Measurements from ENCODE around the gene SH3RF2. TPM values are rescaled to one million over a fixed set of nuclear protein-coding genes. Genes with fewer than 3 reads are reported as not detected.
"Not testable (repeated sequence)": the region's sequence is repeated elsewhere in the genome, so short reads cannot be mapped to it uniquely, and the experiment has no call there.

The SH3RF2 gene
- polyA plus RNA-seq, 12 donors: 4.3 to 20.0 (median 7.7) TPM; not detected in 1

DNA sequence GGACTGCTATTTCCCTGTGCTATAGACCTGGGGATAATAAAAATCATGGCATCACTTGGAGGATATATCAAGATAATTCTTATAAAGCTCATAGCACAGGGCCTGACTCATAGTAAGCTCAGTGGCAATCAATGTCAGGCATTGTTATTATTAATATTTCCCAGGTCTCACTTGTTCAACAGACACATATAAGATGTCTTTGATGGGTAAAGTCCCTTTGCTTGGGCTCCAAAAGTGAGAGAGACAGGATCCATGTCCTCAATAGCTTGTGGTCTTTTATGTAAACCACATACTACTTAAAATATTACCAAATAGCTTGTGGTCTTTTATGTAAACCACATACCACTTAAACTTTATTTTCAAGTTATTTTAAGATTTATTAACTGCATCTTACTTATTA is 11.2 kb downstream of the SH3RF2 start:
- no peak for DNase-seq

DNA sequence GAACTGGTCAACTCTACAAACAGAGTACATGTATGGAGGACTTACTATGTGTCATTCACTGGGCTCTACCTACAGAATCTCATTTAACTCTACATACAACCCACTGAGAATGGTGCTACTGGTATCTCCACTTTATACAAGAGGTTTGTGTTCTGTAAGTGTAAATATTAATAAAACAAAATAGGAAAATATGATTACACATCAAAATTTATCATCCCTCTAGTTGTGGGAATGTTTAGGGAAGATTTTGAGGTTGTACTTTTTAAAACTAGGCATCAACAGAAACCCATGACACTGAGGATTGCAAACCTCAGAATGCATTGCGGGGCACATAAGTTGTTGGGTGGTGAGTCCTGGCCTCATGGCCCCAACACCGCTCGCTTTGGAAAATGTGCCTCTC is 11.7 kb downstream of the SH3RF2 start:
- DNase-seq: no peak

DNA sequence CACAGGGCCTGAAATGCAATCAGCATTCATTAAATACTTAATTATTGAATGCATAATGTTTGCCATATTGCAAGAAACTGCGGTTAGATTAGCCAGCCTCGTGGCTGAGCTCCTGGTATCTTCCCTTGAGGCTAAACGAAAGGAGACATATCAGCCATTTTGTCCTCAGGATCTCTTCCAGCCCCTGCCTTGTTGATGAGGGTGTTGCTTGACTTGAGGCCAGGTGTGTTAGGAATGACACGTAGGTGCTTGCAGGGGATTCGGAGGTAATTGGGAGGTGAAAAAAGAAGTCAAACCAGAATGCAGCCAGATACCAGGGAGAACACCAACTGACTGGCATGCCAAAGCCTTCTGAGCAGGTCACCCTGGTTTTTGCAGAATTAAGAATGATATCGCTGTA is 12.5 kb downstream of the SH3RF2 start:
- DNase-seq: no peak

DNA sequence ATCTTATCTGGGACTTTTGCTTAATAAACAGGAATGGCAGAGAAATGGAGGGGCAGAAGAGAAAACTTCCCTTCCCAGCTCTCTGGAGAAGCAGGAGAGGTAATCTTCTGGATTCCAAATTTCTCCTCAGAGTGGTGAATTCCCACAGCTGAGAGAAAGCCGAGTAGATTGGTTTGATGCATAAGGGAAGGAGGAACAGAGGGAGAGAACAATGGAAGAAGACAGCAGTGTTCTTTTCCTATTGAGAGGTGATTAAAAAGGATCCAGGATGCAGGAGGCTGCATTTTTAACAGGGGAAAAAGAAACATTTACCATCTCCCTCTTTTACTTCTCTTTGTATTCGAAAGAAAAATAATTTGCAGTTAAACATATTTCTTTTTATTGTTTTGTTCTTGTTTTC is 13.1 kb downstream of the SH3RF2 start:
- no peak for DNase-seq

DNA sequence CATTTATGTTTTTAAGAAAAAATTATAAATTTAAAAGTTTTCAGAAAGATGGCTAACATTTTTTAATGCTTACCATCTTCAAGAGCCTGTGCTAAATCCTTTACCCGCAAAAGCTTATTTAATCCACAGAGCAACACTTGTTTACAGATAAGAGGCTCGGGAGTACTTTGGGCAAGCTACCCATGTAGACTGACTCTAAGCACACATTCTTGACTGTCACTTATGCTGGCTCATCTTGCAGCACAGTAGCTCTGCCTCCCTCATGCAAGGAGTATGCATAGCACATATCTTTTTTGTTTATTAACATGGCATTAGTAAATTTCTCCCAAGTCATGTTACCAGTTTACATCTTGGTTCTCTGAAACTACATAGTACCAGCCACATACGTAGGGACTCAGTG is 14.7 kb downstream of the SH3RF2 start:
- DNase-seq: no peak

DNA sequence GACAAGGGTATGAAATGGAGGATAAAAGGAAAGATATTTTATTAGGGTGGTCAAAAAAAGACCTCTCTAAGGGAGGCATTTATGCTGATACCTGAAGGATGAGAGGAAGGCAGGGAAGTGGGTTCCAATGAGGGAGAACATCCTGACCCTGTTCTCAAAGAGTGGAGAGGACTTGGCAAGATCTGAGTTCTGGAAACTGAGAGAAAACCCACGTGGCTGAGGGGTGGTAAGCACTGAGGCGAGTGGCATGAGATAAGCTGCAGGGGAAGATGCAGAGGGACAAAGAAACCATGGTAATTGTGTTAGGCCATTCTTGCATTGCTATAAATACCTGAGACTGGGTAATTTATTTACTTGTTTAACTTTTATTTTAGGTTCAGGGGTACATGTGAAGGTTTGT is 16.8 kb downstream of the SH3RF2 start:
- DNase-seq: no peak

DNA sequence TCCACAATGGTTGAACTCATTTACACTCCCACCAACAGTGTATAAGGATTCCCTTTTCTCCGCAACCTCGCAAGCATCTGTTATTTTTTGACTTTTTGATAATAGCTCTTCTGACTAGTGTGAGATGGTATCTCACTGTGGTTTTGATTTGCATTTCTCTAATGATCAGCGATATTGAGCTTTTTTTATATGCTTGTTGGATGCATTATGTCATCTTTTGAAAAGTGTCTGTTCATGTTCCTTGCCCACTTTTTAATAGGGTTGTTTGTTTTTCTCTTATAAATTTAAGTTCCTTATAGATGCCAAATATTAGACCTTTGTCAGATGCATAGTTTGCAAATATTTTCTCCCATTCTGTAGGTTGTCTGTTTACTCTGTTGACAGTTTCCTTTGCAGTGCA is 17.8 kb downstream of the SH3RF2 start:
- DNase-seq: not testable (repeated sequence)

DNA sequence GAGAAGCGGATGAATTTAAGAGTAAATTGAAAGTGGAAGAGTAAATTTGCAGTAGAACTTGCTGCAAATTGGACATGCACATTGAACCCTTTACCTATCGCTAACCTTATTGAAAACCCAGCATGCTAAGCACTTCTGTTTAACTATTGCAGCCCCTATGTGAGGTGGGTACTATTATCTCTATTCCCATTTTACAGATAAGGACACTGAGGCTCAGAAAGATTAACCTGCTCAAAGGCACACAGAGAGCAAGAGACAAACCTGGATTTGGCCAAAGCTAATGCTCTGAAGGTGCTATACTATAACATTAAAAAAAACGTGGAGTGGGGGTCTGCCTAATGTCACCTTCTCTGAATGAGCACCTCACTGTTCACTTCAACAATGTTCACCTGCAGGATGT is 21.0 kb downstream of the SH3RF2 start:
- DNase-seq: no peak

DNA sequence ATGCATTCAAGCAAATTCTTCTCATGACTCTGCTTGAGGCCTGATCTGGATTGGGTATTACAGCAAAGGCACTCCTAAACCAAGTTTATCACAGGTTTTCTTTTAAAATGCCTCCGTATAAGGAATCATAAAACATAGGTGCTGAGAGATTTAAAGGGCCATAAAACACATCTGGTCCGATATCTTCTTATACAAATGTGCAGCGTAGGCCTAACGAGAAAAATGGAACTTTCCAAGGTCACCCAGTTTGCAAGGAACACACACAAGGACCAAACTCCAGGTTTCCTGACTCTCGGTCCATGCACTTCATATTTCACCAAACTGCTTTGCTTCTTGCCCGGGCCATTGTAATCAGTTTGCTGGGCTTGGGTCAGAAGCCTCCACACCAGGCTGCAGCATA is 22.1 kb downstream of the SH3RF2 start:
- DNase-seq: no peak

DNA sequence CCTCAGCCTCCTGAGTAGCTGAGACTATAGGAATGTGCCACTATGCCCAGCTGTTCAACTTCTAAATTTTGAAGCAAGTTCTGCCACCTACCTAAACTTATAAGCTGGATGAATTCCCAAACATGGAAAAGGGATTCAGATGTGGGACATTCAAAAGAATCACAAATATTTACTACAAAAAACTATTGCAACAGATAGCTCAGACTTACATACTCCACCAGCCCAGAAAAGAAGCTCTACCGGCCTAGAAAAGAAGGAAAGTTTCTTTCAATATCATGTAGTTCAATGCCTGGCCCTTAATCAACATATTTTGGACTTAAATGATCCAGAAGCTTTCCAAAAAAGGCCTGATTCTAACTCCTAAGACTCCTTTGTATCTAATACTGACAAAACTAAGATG is 23.8 kb downstream of the SH3RF2 start:
- DNase-seq: no peak

DNA sequence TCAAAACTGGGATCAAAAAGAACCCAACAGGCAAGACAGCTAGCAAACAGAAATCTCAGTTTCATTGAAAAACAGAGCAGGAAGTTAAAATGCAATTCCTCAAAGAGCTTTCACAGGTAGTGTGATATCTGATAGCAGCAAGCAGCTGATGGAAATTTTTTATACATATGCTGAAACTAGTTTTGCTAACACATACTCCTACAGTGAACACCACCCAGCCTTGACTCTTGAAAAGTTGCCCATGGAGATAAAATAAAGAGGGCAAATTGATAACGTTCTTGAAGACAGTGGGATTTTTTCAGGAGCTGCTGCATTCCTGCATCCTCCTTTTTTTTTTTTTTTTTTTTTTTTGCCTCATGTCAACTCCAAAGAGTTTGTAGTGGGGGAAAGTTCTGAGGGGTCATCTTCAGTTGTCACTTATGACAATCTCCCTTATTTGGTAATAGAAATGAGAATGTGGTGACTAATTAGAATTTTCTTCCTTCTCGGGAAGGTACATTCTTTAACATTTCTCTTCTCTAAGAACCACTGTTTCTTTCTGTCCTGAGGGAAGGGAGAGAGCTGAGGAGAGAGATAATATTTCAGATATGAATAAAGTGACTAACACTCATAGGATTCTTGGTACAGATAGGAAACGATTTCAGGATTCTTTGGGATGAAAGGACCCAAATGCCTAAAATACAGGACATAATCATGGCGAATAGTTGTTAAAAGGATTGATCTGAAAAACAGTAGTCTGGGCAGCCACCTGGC is 24.6 kb downstream of the SH3RF2 start:
- DNase-seq: no peak

DNA sequence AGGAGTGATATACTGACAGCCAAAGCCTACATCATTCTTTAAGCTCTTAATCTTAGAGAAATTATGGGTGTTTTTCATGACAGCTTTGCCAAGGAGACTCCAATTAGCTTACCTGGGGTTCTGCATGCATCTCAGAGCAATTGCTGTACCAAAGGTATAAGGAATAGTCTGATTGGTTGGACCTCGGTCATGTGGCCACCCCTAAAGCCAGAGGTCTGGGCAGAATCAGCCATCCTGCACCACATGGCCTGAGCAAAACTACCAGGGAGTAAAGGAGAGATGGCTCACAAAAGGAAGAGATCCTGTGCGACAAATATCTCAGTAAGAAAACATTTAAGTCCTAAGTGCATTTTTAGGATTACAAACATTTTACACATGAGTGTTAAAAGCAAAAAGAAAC is 25.6 kb downstream of the SH3RF2 start:
- no peak for DNase-seq

DNA sequence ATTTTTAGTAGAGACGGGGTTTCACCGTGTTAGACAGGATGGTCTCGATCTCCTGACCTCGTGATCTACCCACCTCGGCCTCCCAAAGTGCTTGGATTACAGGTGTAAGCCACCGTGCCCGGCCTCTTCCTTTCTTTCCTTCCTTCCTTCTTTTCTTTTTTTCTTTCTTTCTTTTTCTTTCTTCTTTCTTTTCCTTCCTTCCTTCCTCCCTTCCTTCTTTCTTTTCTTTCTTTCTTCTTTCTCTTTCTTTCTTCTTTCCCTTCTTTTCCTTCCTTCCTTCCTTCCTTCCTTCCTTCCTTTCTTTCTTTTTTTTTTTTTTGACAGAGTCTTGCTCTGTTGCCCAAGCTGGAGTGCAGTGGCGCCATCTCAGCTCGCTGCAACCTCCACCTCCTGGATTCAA is 27.6 kb downstream of the SH3RF2 start:
- DNase-seq: not testable (repeated sequence)

DNA sequence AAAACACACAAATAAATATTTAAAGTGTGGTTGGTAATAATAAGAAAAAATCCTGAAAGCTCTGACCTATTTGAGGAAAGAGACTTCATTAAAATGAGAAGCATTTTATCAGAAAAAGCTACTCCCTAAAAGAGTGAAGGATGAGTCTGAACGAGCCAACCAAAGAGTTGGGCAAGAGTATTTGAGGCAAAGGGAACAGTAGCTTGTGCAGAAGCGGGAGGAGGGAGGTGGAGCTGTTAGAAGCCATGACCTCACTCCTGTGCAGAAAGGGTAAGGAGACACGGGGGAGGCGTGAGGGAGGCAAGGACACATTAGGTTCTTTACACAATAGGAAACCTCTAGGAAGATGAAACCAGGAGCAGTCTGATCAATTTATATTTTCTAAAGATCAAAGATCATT is 29.4 kb downstream of the SH3RF2 start:
- no peak for DNase-seq

DNA sequence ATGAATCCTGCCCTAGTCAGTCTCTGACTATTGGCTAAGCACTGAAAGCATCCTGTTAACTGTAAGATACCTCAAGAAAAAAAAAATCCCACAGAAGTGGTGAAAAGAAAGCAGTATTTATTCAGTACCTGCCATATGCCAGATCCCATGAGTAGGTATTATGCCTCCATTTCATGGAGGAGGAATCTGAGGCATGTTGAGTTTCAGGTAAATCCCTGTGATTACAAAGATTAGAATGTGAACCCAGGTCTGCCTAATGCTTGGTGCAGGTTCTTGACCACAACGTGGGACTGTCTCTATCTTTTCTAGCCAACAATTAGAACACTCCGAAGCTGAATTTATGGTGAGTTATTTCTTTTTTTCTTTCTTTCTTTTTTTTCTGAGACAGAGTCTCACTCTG is 30.9 kb downstream of the SH3RF2 start:
- no peak for DNase-seq

DNA sequence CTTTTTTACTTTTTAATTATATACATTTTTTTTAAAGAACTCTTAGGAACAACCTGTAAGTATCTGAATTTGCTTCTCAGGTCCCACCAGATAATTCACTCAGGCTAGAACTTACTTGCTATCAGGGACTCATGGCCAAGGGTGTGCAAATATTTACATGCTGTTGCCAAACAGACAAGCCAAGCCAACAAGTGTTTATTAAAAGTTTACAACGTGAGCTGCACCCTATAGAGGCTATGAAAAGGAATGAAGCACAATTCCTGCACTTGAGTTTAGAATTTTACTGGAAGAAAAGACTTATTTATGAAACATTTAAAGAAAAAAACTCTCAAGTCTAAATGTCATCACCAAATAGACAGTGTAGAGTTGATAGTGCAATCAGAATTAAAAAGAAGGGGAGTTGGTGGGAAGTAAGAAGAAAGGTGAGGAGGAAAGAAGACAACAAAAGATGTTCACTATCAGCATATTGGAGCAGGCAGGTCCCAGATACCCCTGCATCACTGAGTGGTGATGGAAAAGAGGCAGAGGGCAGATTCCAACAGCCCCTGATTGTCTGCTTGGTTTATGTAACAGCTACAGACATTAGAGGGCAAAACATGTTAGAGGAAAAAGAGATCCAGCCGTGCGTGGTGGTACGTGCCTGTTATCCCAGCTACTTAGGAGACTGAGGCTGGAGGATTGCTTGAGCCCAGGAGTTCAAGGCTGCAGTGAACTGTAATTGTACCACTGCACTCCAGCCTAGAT is 32.8 kb downstream of the SH3RF2 start:
- DNase-seq: no peak

DNA sequence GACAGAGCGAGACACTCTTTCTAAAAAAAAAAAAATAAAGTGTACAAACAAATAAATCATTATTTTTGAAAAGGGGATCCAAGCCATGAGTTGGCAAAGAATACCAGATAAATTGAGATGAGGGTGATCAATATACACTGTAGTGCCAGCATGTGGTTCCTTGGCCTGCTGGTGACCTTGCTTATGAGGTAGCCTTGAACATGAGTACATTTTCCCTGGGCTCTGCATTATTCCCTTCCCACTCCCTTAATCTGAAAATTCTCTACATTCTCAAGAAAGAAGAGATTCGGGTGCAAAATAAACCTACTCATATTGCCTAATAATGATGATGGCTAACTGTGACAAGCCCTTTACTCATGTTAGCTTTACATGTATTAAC is 33.3 kb downstream of the SH3RF2 start:
- DNase-seq: no peak

DNA sequence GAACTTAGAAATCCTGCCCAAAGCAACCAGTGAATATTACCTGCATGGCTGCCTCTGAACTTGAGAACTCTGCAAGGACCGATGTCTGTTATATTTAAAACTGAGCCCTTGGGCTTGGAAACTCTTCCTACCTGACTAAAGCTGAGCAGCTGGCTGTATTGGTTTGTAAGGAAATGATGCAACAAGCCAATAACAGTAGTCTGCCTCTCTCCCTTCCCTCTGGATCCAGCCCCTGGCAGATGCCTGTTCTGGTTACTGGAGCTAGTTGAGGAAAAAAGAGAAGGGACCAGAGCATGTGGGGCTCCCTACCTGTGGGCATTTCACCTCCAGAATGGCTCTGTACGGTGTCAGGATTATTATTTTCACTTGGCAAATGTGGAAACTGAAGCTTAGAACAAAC is 34.7 kb downstream of the SH3RF2 start:
- no peak for DNase-seq

DNA sequence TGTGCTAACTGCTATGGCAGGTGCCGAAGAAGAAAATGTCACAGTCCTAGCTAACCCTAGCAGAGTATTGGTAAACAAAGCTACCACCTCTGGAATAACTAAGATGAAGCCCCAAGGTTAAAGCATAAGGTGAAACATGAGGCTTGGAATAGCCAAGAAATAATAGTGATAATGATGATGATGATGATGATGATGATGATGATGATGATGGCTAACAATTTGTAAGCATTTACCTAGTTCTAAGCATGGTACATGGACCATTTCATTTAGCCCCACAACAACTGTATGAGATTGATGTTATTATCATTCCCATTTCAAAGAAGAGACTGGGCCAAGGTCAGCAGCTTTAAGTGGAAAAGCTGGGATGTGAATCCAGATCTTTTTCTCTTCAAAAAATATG is 35.3 kb downstream of the SH3RF2 start:
- no peak for DNase-seq

DNA sequence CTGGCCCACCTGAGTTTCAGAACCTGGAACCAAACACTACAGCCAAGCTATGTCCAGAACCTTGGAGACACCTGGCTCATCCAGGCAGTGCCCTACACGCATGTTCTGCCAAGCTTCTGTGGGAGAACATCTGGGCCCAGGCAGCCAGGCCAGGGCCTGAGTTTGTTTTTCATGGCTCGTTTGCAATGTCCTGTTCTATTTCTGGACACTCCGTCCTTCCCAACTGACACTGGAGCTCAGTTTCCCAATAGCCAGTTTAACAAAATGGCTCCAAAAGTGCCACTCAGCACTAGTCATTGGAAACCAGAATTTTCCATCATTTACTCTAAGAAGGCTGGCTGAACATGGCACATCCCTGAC is 38.6 kb downstream of the SH3RF2 start:
- no peak for DNase-seq

DNA sequence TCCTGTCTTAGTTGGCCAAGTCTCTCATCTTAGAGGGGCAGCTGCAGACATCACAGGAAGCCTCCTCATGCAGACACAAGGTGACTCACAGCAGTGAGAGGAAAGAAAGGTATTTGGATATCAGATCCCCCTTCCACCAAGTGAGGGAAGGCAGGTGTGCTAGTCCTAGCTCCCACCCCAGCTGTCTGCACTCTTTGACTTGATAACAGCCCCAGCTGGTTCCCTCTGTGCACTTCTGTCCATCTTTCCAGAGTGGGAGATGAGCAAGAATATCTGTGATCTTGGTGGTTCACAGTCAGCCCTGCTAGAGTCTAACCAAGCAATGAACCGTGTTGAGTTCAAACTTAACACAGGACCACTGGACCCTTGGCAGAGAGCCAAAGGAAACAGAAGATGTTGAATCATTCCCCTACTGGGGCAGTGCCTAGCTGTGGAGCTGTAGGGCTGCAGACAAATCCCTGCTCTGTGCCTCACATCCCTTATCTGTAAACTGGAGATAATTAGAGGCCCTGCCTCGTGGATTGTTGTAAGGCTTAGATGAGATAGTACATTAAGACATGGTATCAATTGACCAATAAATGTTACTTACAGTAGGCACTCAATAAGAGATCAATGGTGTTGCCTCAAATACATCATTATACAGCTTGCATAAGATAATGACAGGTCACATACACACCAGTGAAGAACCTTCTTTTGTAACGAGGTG is 39.1 kb downstream of the SH3RF2 start:
- no peak for DNase-seq

DNA sequence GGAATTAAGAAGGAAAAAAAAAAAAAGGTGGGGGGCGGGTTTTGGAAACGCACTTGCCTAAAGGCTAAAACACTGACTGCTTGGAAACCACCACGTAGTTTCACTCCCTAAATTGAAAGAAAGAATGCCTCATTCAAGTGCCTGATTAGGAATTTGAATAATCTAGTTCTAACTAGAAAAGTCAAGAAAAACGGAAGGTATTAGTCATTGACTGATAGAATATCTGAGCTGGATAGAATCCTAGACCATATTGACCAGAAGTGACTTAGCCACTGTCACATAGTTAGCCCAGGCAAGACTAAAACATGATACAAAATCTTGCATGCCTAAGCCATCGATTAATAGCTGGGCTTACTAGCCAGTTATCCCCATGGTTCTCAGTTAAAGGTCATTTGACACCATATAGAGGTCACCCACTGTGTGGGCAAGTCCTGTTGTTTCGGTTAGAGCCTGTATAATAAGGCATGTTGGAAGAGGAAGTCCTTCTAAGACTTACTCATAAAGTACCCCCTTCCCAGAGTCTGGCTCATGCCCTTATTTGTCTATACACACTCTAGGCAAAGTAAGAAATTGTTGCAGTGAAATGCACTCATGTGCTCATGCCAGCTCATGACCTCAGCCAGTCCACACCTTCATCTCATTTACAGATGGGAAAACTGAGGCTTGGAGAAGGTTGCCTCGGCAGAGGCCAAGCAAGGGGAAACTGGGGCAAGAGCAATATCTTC is 40.2 kb downstream of the SH3RF2 start:
- DNase-seq: no peak

DNA sequence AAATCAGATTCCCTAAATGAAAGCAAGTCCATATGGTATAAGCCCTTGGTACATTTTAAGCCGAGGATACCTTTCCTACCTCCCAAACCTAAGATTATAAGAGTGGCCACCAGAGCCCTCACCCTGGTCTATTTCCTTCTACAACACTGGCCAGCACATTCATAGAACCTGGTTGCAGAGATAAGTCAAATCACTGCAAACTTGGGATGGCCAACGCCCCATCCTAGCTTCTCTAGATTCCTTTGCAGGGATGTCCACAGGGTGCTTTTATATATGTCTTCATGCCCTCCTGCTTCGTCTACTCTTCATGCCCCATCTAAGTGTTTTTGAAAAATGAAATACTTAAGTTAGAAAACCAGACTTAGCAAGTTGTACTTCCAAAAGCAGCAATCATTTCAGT is 41.8 kb downstream of the SH3RF2 start:
- no peak for DNase-seq
